HEK293 (cell line): ENCODE measurements around the gene GUCY2D.
A peak's percentile ranks its signal among the peaks of the same experiment; 100 is the strongest.

ENCODE experiments used
- BCL11A ChIP-seq: fragments of 450-650 bp; formaldehyde crosslinking; IDR thresholded peaks from 2 replicates; pipeline ENCODE4 v1.5.1; 2016; ENCODE audit warnings: low read depth, missing biosample characterization, missing genetic modification characterization
- EGR2 ChIP-seq: fragments of 450-650 bp; formaldehyde crosslinking; IDR thresholded peaks from 2 replicates; pipeline ENCODE4 v1.5.1; 2016; ENCODE audit warnings: low read depth, missing biosample characterization, missing genetic modification characterization
- KLF17 ChIP-seq: fragments of 450-650 bp; formaldehyde crosslinking; IDR thresholded peaks from 2 replicates; pipeline ENCODE4 v1.5.1; 2016; ENCODE audit warnings: missing biosample characterization, missing genetic modification characterization
- PRDM1 ChIP-seq: fragments of 450-650 bp; formaldehyde crosslinking; IDR thresholded peaks from 2 replicates; pipeline ENCODE4; 2016; ENCODE audit warnings: missing biosample characterization, missing genetic modification characterization
- SALL2 ChIP-seq: fragments of 450-650 bp; formaldehyde crosslinking; IDR thresholded peaks from 2 replicates; pipeline ENCODE4 v1.5.0; 2017; ENCODE audit warnings: missing biosample characterization, mild to moderate bottlenecking, missing genetic modification characterization, borderline replicate concordance
- SETDB1 ChIP-seq: IDR thresholded peaks from one replicate; pipeline ENCODE4 v1.6.1; 2017; ENCODE audit warnings: mild to moderate bottlenecking, low read length, moderate library complexity, mixed read lengths; ENCODE audit not compliant: insufficient read length
- SP7 ChIP-seq: fragments of 450-650 bp; formaldehyde crosslinking; IDR thresholded peaks from 2 replicates; pipeline ENCODE4 v1.5.1; 2016; ENCODE audit warnings: missing biosample characterization, missing genetic modification characterization
- YY1 ChIP-seq: fragments of 450-650 bp; formaldehyde crosslinking; IDR thresholded peaks from 2 replicates; pipeline ENCODE4 v1.5.1; 2018; ENCODE audit warnings: missing biosample characterization, missing genetic modification characterization
- ZBTB10 ChIP-seq: fragments of 450-650 bp; formaldehyde crosslinking; IDR thresholded peaks from 2 replicates; pipeline ENCODE4 v1.5.1; 2016; ENCODE audit warnings: missing biosample characterization, missing genetic modification characterization
- ZBTB17 ChIP-seq: fragments of 450-650 bp; formaldehyde crosslinking; IDR thresholded peaks from 2 replicates; pipeline ENCODE4 v1.5.1; 2016; ENCODE audit warnings: missing biosample characterization, missing genetic modification characterization
- ZBTB49 ChIP-seq: fragments of 450-650 bp; formaldehyde crosslinking; IDR thresholded peaks from 2 replicates; pipeline ENCODE4 v1.5.1; 2016; ENCODE audit warnings: missing biosample characterization, missing genetic modification characterization, low read depth
- ZBTB7A ChIP-seq: fragments of 450-650 bp; formaldehyde crosslinking; IDR thresholded peaks from 2 replicates; pipeline ENCODE4 v1.5.1; 2016; ENCODE audit warnings: low read depth, missing biosample characterization, missing genetic modification characterization
- ZFHX2 ChIP-seq: fragments of 450-650 bp; formaldehyde crosslinking; conservative IDR thresholded peaks from 2 replicates; pipeline ENCODE4 v1.5.1; 2016; ENCODE audit warnings: missing biosample characterization, missing genetic modification characterization
- ZFP37 ChIP-seq: fragments of 450-650 bp; formaldehyde crosslinking; IDR thresholded peaks from 2 replicates; pipeline ENCODE4 v1.5.1; 2016; ENCODE audit warnings: missing biosample characterization, missing genetic modification characterization
- ZNF157 ChIP-seq: fragments of 450-650 bp; formaldehyde crosslinking; IDR thresholded peaks from 2 replicates; pipeline ENCODE4 v1.5.1; 2016; ENCODE audit warnings: missing biosample characterization, missing genetic modification characterization
- ZNF366 ChIP-seq: fragments of 450-650 bp; formaldehyde crosslinking; conservative IDR thresholded peaks from 2 replicates; pipeline ENCODE4 v1.5.1; 2016; ENCODE audit warnings: missing biosample characterization, missing genetic modification characterization
- ZNF394 ChIP-seq: fragments of 450-650 bp; formaldehyde crosslinking; IDR thresholded peaks from 2 replicates; pipeline ENCODE4 v1.5.1; 2016; ENCODE audit warnings: missing biosample characterization, missing genetic modification characterization, mild to moderate bottlenecking, moderate library complexity, borderline replicate concordance
- ZNF423 ChIP-seq: fragments of 450-650 bp; formaldehyde crosslinking; IDR thresholded peaks from 2 replicates; pipeline ENCODE4 v1.5.1; 2016; ENCODE audit warnings: missing biosample characterization, missing genetic modification characterization
- ZNF560 ChIP-seq: fragments of 450-650 bp; formaldehyde crosslinking; IDR thresholded peaks from 2 replicates; pipeline ENCODE4 v1.5.1; 2017; ENCODE audit warnings: missing biosample characterization, missing genetic modification characterization, borderline replicate concordance
- ZNF623 ChIP-seq: fragments of 450-650 bp; formaldehyde crosslinking; IDR thresholded peaks from 2 replicates; pipeline ENCODE4 v1.5.1; 2016; ENCODE audit warnings: missing biosample characterization, missing genetic modification characterization
- ZNF626 ChIP-seq: fragments of 450-650 bp; sonication (Bioruptor Pico); formaldehyde crosslinking; IDR thresholded peaks from 2 replicates; pipeline ENCODE4 v1.5.1; 2018; ENCODE audit warnings: missing biosample characterization, missing genetic modification characterization, inconsistent platforms
- ZNF664 ChIP-seq: fragments of 450-650 bp; formaldehyde crosslinking; IDR thresholded peaks from 2 replicates; pipeline ENCODE4 v1.5.1; 2016; ENCODE audit warnings: missing biosample characterization, missing genetic modification characterization
- ZNF843 ChIP-seq: fragments of 450-650 bp; formaldehyde crosslinking; IDR thresholded peaks from 2 replicates; pipeline ENCODE4 v1.5.1; 2016; ENCODE audit warnings: missing biosample characterization, missing genetic modification characterization
- TF ChIP-seq, protein P1 (sequence below): fragments of 450-650 bp; formaldehyde crosslinking; IDR thresholded peaks from 2 replicates; pipeline ENCODE4 v1.5.1; 2016; ENCODE audit warnings: missing biosample characterization, missing genetic modification characterization, borderline replicate concordance
- TF ChIP-seq, protein P2 (sequence below): fragments of 450-650 bp; formaldehyde crosslinking; IDR thresholded peaks from 2 replicates; pipeline ENCODE4 v1.5.1; 2016; ENCODE audit warnings: missing biosample characterization, missing genetic modification characterization, low read depth
- TF ChIP-seq, protein P3 (sequence below): fragments of 450-650 bp; formaldehyde crosslinking; IDR thresholded peaks from 2 replicates; pipeline ENCODE4 v1.5.1; 2017; ENCODE audit warnings: missing biosample characterization, missing genetic modification characterization

The GUCY2D gene

GRCh38 chr17:8062807-8063483 is 60.5 kb downstream of the GUCY2D start (continued):
- TF ChIP-seq ZNF664 (tag by site-specific recombination) (no peak), ZNF623 (tag by site-specific recombination) (no peak), ZBTB10 (no peak), ZBTB17 (tag by site-specific recombination) (peak; percentile 54), ZNF626 (tag by site-specific recombination) (no peak), EGR2 (tag by site-specific recombination) (no peak), ZBTB7A (no peak), ZFHX2 (tag by site-specific recombination) (no peak), BCL11A (tag by site-specific recombination) (peak; percentile 70), ZBTB49 (no peak), ZNF366 (tag by site-specific recombination) (peak; percentile 57; the same call in 1 of the 2 replicates), YY1 (tag by site-specific recombination) (no peak), PRDM1 (tag by site-specific recombination) (no peak), KLF17 (tag by site-specific recombination) (peak; percentile 30; the same call in 1 of the 2 replicates), SALL2 (tag by site-specific recombination) (no peak), SETDB1 (no peak), ZNF843 (tag by site-specific recombination) (peak; percentile 86), ZNF560 (tag by site-specific recombination) (no peak), ZNF394 (peak; percentile 51; the same call in 1 of the 2 replicates), SP7 (tag by site-specific recombination) (peak; percentile 89), ZFP37 (tag by site-specific recombination) (no peak), ZNF157 (tag by site-specific recombination) (no peak), ZNF423 (tag by site-specific recombination) (no peak)
- TF ChIP-seq, protein P1, sequence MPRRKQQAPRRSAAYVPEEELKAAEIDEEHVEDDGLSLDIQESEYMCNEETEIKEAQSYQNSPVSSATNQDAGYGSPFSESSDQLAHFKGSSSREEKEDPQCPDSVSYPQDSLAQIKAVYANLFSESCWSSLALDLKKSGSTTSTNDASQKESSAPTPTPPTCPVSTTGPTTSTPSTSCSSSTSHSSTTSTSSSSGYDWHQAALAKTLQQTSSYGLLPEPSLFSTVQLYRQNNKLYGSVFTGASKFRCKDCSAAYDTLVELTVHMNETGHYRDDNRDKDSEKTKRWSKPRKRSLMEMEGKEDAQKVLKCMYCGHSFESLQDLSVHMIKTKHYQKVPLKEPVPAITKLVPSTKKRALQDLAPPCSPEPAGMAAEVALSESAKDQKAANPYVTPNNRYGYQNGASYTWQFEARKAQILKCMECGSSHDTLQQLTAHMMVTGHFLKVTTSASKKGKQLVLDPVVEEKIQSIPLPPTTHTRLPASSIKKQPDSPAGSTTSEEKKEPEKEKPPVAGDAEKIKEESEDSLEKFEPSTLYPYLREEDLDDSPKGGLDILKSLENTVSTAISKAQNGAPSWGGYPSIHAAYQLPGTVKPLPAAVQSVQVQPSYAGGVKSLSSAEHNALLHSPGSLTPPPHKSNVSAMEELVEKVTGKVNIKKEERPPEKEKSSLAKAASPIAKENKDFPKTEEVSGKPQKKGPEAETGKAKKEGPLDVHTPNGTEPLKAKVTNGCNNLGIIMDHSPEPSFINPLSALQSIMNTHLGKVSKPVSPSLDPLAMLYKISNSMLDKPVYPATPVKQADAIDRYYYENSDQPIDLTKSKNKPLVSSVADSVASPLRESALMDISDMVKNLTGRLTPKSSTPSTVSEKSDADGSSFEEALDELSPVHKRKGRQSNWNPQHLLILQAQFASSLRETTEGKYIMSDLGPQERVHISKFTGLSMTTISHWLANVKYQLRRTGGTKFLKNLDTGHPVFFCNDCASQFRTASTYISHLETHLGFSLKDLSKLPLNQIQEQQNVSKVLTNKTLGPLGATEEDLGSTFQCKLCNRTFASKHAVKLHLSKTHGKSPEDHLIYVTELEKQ (tag by site-specific recombination): 0 out of 2 replicates have a peak, but pooled peaks have one; percentile 51
- TF ChIP-seq, protein P2, sequence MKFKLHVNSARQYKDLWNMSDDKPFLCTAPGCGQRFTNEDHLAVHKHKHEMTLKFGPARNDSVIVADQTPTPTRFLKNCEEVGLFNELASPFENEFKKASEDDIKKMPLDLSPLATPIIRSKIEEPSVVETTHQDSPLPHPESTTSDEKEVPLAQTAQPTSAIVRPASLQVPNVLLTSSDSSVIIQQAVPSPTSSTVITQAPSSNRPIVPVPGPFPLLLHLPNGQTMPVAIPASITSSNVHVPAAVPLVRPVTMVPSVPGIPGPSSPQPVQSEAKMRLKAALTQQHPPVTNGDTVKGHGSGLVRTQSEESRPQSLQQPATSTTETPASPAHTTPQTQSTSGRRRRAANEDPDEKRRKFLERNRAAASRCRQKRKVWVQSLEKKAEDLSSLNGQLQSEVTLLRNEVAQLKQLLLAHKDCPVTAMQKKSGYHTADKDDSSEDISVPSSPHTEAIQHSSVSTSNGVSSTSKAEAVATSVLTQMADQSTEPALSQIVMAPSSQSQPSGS (tag by site-specific recombination): no peak
- TF ChIP-seq, protein P3, sequence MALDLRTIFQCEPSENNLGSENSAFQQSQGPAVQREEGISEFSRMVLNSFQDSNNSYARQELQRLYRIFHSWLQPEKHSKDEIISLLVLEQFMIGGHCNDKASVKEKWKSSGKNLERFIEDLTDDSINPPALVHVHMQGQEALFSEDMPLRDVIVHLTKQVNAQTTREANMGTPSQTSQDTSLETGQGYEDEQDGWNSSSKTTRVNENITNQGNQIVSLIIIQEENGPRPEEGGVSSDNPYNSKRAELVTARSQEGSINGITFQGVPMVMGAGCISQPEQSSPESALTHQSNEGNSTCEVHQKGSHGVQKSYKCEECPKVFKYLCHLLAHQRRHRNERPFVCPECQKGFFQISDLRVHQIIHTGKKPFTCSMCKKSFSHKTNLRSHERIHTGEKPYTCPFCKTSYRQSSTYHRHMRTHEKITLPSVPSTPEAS (tag by site-specific recombination): no peak
